DOHH2 (cell line): Measurements from ENCODE around the gene DEDD2.
A peak's percentile ranks its signal among the peaks of the same experiment; 100 is the strongest.

ENCODE experiments used
- H3F3A ChIP-seq: fragments of 200-600 bp; sonication (generic), shearing (Covaris generic); 2 replicates; pipeline ENCODE4 v1.6.0; 2016; ENCODE audit warnings: antibody characterized with exemption, mild to moderate bottlenecking; ENCODE audit not compliant: control insufficient read depth, insufficient read depth
- H3K27ac ChIP-seq: fragments of 200-600 bp; sonication (generic); 2 replicates; pipeline ENCODE4 v1.5.1; 2014; ENCODE audit warnings: low read depth, mild to moderate bottlenecking, low read length, moderate library complexity
- H3K27me3 ChIP-seq: fragments of 200-600 bp; sonication (generic); 2 replicates; pipeline ENCODE4 v1.6.1; 2014; ENCODE audit warnings: mild to moderate bottlenecking, low read length, mixed read lengths; ENCODE audit not compliant: control insufficient read depth
- H3K36me3 ChIP-seq: fragments of 200-600 bp; sonication (generic); 2 replicates; pipeline ENCODE4 v1.6.1; 2014; ENCODE audit warnings: mild to moderate bottlenecking, low read length, moderate library complexity, mixed read lengths; ENCODE audit not compliant: control insufficient read depth
- H3K4me1 ChIP-seq: fragments of 200-600 bp; sonication (generic); 2 replicates; pipeline ENCODE4 v1.6.1; 2014; ENCODE audit warnings: mild to moderate bottlenecking, low read length, mixed read lengths; ENCODE audit not compliant: control insufficient read depth
- H3K4me2 ChIP-seq: fragments of 200-600 bp; sonication (generic); 2 replicates; pipeline ENCODE4 v1.6.0; 2014; ENCODE audit warnings: mild to moderate bottlenecking, low read length, moderate library complexity
- H3K4me3 ChIP-seq: fragments of 200-600 bp; sonication (generic); 2 replicates; pipeline ENCODE4 v1.5.1; 2014; ENCODE audit warnings: mild to moderate bottlenecking, low read length, mixed read lengths
- H3K79me2 ChIP-seq: fragments of 200-600 bp; sonication (generic); 2 replicates; pipeline ENCODE4 v1.6.1; 2014; ENCODE audit warnings: mild to moderate bottlenecking, low read length, mixed read lengths; ENCODE audit not compliant: control insufficient read depth
- H3K9me2 ChIP-seq: fragments of 200-600 bp; sonication (generic); replicated peaks from 2 replicates; pipeline ENCODE4 v1.6.1; 2014; ENCODE audit warnings: mild to moderate bottlenecking, low read length, mixed read lengths; ENCODE audit not compliant: control insufficient read depth
- H3K9me3 ChIP-seq: fragments of 200-600 bp; sonication (generic); 2 replicates; pipeline ENCODE4 v1.6.1; 2014; ENCODE audit warnings: antibody characterized with exemption, low read length, mixed read lengths; ENCODE audit not compliant: control insufficient read depth, insufficient read depth
- H4K20me1 ChIP-seq: fragments of 200-600 bp; sonication (generic); 2 replicates; pipeline ENCODE4 v1.6.0; 2014; ENCODE audit warnings: low read depth, mild to moderate bottlenecking, antibody characterized with exemption, low read length, moderate library complexity; ENCODE audit not compliant: control insufficient read depth, insufficient read depth
- EZH2phosphoT487 ChIP-seq: fragments of 200-600 bp; sonication (generic); IDR thresholded peaks from 2 replicates; pipeline ENCODE4 v1.6.1; 2017; ENCODE audit warnings: borderline replicate concordance, mild to moderate bottlenecking, antibody characterized with exemption, low read length, moderate library complexity, mixed read lengths
- TF ChIP-seq, protein P1 (sequence below): fragments of 200-600 bp; sonication (generic); IDR thresholded peaks from one replicate; pipeline ENCODE4 v1.5.1; 2014; ENCODE audit warnings: antibody characterized with exemption, mild to moderate bottlenecking, low read depth, low read length; ENCODE audit not compliant: poor library complexity, severe bottlenecking

Gene DEDD2

DNA sequence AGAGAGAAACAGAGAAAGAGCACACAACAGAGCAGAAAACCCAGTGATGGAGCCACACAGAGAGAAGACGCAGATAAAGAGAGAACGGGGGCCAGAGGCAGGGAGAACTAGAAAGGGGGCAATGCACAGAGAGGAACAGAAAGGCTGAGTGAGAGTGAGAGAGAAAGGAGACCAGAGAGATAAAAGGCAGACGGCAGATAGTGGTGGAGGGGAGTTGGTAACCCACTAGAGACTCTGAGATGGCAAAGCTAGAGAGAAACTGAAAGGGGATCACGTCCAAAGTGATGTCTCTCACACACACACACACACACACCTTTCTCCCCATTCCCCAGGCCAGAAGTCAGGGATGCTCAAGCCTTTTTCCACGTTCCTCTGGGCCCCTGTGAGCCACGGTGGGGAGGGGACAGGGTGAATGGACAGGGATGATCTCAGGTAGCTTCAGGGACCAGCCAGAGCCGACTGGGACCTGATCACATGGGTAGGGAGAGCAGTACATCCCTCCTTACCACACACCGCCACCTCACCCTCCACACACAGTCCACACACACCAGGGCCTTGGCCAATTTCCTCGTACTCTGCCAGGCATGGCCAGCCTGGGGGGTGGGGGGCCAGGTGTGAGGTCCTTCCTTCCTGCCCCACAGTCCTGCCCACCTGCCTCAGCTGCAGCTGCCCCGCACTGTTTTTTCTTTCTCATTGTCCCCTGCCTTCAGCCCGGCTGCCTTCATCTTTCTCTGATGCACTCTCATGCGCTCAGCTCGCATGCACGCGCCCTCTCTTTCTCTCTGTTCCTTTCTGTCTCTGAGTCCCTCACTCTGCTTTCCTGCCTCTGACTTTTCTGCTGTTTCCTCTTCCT, 62.8 kb downstream of the DEDD2 start:
- Histone ChIP-seq H4K20me1 (no peaks in the 10 kb centered on the region), H3K27me3 (0 out of 2 replicates have a peak, but pooled peaks cover 2% of the 10 kb centered on the region), H3K9me2 (no peaks in the 10 kb centered on the region), H3K4me2 (peak overlapping the region; percentile 66), H3K27ac (peak overlapping the region; percentile 40), H3K36me3 (no peaks in the 10 kb centered on the region), H3K9me3 (no peaks in the 10 kb centered on the region), H3F3A (no peaks in the 10 kb centered on the region), H3K4me1 (peaks cover 21% of the 10 kb centered on the region), H3K4me3 (peak overlapping the region; percentile 33), H3K79me2 (no peaks in the 10 kb centered on the region)
- no peak for TF ChIP-seq EZH2phosphoT487
- TF ChIP-seq, protein P1, sequence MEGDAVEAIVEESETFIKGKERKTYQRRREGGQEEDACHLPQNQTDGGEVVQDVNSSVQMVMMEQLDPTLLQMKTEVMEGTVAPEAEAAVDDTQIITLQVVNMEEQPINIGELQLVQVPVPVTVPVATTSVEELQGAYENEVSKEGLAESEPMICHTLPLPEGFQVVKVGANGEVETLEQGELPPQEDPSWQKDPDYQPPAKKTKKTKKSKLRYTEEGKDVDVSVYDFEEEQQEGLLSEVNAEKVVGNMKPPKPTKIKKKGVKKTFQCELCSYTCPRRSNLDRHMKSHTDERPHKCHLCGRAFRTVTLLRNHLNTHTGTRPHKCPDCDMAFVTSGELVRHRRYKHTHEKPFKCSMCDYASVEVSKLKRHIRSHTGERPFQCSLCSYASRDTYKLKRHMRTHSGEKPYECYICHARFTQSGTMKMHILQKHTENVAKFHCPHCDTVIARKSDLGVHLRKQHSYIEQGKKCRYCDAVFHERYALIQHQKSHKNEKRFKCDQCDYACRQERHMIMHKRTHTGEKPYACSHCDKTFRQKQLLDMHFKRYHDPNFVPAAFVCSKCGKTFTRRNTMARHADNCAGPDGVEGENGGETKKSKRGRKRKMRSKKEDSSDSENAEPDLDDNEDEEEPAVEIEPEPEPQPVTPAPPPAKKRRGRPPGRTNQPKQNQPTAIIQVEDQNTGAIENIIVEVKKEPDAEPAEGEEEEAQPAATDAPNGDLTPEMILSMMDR: no peak

DNA sequence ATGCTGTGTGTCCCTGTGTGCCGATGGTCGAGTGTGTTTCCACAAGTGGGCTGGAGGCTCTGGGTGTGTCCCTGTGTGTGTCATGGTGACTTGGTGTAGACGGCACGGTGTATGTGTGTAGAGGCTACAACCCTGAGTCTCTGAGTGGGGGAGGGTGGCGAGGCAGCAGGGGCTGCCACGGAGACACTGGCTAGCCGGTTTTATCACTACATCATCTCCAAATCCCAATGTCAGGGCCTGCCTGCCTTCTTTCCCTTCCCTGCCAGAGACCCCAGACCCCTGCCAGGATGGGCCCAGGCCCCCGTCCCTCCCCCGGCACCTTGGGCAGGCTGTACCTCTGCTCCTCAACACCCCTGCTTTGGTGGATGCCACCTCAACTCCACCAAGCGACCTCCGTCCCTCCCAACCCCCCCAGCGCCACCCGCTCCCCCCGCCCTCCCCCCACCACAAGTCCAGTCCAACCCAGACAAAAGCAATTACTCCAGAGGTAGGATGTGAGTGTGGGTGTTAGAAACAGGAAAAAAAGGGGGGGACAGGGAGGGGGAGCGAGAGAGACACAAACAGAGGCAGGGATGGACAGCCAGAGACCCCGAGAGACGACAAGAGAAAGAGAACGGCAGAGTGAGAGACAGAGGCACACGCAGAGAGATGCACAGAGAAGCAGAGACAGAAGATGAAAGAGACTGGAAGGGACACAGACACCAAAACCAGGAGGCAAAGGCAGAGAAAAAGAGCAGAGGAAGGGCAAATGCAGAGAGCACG, 63.6 kb downstream of the DEDD2 start:
- H3K4me3 ChIP-seq: no peak overlapping the region
- TF ChIP-seq, protein P1: no peak
- no peak for TF ChIP-seq EZH2phosphoT487
- no peaks in the 10 kb centered on the region for H4K20me1 ChIP-seq
- H3K79me2 ChIP-seq: no peaks in the 10 kb centered on the region
- H3K9me2 ChIP-seq: no peaks in the 10 kb centered on the region
- H3K9me3 ChIP-seq: no peaks in the 10 kb centered on the region
- H3K27me3 ChIP-seq: no peaks in the 10 kb centered on the region
- peaks cover 28% of the 10 kb centered on the region for H3K4me1 ChIP-seq
- no peaks in the 10 kb centered on the region for H3K36me3 ChIP-seq
- no peak overlapping the region for H3K27ac ChIP-seq
- H3K4me2 ChIP-seq: no peak overlapping the region
- no peaks in the 10 kb centered on the region for H3F3A ChIP-seq

DNA sequence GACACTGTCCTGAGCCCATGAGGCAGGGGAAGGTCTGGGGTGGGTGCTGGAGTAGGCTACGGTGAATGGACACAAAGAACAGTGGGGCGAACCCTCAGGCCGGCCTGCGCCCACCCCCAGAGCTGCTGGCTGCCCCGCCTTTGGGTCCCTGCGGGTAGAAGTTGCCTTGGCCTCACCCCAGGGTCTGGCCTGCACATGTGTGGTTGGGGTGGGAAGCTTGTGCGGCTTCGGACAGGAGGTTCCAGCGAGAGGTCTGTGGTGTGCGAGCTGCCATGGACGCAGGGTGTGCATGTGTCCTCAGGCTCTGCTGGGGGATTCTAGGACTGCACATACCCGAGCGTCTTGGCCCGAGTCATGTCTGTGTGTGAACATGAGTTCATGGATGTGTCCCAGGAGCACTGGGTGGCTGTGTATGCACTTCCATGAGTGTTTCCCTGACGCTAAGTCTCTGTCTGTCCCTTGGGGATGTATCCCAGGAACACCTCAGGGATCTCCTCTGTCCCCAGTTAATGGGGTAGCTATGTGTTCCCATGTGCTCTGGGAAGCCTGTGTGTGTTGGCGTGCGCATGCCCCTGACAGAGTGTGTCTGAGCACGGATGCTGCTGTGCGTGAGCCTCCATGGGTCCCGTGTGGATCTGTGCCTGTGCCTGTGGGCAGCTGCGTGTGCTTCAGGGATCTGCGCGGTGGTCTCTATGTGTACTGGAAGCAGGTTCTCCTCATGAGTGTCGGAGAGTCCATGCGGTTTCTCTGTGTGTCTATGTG, 64.4 kb downstream of the DEDD2 start:
- H3K36me3 ChIP-seq: no peaks in the 10 kb centered on the region
- H3K4me1 ChIP-seq: peaks cover 28% of the 10 kb centered on the region
- no peak overlapping the region for H3K4me3 ChIP-seq
- TF ChIP-seq EZH2phosphoT487: no peak
- TF ChIP-seq, protein P1: no peak
- H3K27ac ChIP-seq: no peak overlapping the region
- no peaks in the 10 kb centered on the region for H4K20me1 ChIP-seq
- H3K9me2 ChIP-seq: no peaks in the 10 kb centered on the region
- H3K27me3 ChIP-seq: no peaks in the 10 kb centered on the region
- H3F3A ChIP-seq: no peaks in the 10 kb centered on the region
- no peak overlapping the region for H3K4me2 ChIP-seq
- H3K9me3 ChIP-seq: no peaks in the 10 kb centered on the region
- no peaks in the 10 kb centered on the region for H3K79me2 ChIP-seq
